Brain pericyte (primary cell): ENCODE results near the gene DDX4.
"Not testable (repeated sequence)": the region's sequence is repeated elsewhere in the genome, so short reads cannot be mapped to it uniquely, and the experiment has no call there.

ENCODE experiments used
- DNase-seq: peaks from one replicate; pipeline ENCODE4 v3.0.0-alpha.2; 2012; ENCODE audit warnings: low read depth, low spot score

The DDX4 gene

DNA sequence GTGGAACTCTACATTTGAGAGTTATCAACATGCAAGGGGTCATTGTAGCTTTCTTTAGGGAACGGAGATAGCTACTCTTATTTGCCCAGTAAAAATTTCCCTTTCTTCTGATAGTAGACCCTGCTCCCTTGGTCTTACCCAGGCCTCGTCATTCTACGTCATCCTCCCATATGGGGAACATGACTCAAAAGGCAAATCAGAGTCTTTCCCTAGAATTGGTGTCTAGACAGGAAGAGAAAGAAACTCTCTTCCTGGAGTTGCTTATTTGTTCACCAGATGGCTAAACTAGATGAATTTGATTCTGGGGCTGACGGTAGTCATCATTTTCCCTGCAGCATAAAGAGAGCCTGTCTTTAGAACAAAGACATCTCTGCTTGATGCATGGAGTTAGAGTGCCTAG is 13.6 kb upstream of the DDX4 start:
- DNase-seq, result no peak

DNA sequence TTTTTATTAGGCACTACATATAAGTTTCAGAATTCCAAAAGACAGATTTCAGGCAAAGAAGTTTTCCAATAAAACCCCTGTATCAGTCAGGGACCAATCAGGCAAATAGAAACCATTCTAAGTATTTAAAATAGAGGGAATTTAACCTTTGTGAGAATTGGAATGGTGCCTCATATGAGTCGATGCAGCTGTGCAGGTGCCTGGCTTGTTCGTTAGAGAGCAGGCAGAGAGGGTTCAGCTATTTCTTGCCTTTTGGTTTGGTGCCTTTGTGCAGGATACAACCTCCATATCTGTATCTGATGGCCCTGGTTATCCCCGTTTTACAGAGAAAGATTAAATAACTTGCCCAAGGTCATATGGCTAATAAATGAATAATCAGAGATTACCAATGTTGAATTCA is 6.0 kb upstream of the DDX4 start:
- DNase-seq, result no peak

DNA sequence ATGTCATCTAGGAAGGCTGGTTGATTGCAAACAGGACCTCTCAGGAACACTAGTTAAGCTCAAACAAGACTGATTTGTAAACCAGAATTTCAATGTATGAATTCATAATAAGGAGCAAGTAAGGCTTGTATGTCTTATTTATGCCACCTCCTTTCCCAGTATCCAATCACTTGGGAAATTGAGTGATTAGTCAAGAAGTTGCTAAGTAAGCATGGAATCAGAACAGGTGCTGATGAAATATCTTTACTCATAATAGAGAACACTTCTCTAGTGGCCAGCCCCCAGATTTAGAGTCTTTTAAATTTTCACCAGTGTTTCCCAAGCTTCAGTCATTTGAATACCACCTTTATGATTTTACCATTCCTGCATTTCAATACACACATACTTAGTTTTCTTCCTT is 5.3 kb upstream of the DDX4 start:
- DNase-seq, result no peak

DNA sequence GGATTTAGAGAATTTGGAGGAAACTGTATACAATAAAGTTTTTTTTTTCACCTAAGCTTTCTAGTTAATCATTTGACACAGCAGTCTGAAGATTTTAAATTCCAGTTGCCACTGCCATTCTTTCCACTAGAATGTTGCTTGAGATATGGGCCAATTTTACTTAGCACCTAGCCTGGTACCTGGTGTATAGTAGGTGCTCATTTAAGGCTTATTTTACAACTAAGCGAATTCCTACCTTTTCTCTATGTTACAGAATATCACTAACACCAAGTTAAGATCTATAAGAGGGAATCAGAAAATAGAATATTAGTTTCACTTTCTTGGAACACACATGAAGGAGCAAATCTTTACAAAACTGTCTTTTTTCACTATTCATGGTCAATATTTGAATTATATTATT is 3.2 kb upstream of the DDX4 start:
- no peak for DNase-seq

DNA sequence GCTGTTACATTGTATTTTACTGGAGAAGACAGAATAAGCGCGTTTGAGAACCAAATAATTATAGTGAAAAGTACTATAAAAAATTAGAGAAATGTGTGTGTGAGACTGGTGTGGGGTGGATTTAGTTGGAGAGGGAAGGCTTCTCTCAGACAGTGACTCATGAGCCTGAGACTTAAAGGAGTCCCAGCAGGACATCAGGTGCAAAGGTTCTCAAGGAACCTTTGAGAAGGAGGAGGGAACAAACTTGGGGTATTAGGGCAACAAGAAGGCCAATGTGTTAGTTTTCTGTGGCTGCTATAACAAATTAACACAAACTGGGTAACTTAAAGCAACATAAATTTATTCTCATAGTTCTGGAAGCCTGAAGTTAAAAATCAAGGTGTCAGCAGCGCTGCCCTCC is 4.9 kb downstream of the DDX4 start:
- DNase-seq, result no peak

DNA sequence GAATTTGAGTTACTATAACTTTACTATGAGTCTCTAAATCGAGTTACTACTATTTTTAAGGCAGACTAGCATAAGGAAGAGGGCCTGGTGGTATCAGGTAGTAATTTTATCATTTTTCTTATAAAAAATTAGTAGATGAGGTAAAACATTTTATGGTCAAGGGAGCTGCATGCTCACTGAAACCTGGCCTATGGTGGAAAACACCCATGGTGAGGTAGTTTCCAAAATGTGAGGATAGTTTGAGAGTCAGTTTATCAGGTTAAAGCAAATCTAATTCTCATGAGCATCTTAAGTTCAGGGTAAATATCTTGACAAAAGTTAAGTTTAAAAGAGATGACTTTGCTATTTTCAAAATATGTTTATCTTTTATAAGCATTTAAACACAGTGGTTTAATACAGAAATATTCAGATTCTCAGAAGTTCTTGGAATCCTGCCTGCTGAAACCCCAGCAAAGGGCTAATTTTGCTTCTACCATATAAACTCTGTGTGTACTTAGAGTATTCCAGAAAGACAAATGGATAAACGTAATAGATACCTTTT is 10.0 kb downstream of the DDX4 start:
- DNase-seq, result no peak

DNA sequence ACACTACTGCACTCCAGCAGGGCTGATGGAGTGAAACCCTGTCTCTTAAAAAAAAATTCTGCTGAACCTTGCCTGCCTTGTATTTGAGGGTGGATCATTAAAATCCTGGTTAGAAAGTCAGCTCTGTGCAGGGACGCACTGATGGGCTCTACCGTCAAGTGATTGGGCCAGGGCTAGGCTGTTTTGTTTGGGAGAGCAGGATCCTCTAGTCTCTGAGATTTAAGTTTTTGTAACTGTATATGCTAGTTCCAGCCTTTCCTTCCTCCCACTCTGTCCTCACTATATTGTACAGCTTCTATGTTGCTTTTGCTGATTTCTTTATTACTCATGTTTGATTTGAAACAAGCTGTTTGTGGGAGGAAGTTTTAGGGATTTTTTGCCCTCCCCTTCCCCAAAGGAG is 11.5 kb downstream of the DDX4 start:
- no peak for DNase-seq

DNA sequence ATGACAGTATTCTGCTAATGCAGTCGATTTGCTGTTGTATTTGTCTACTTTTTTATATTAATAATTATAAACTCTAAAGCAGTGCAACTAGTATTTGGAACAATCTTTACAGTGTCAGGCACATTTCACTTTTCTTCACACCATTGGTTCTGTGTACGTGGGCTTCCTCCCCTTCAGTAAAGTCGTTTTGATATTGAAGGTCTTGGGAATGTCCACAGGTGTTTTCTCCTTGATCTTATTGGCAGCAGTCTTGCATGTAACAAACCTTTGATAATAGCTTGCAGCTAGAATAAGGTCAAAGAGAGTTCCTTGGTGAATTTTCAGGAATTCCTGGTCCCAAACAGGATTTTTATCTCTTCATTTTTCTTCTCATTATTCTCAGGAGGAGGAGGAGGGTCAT is 12.2 kb downstream of the DDX4 start:
- DNase-seq, result no peak

DNA sequence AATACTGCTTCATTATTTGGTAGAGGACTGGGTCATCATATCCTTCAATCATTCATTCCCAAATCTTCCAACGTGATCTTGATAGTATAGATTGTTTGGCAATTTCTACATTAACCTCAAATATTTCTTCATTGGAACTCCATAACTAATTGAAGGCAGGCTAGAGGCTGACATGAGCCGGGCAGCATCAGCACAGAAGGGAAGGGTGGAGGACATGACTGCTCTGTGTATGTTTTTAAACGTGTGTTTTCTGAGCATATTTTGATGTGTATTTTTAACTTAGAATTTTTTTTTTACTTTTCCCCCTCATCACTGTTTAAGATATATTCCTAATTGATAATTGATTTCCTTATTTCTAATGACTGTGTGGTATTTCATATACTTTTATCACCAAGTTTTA is 12.6 kb downstream of the DDX4 start:
- no peak for DNase-seq

DNA sequence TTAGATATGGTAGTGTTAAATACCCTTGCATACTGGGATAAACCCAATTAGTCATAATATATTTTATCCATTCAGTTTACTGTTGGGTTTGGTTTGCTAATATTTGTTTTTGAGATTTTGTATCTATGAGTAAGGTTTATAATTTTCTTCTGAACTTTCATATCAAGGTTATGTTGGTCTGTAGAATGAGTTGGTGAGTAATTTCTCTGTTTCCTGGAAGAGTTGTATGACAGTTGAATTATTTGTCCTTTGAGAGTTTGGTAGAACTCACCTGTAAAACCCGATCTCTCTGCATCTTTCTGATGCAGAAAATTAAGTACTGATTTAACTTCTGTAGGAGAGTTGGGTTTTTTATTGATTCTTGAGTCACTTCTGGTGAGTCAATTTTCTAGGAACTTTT is 20.4 kb downstream of the DDX4 start:
- DNase-seq, result no peak

DNA sequence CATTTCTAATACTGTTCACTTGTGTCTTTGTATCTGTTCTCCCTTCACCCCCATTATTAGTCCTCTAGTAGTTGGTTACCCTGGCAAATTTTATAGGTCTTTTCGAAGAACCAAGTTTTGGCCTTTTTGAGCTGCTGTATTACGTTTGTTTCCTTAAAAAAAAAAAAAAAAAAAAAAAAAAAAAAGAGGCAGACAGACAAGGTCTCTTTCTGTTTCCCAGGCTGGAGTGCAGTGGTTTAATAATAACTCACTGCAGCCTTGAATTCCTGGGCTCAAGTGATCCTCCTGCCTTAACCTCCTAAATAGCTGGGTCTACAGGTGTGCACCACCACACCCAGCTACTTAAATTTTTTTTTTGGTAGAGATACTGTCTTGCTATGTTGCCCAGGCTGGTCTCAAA is 20.9 kb downstream of the DDX4 start:
- no peak for DNase-seq

DNA sequence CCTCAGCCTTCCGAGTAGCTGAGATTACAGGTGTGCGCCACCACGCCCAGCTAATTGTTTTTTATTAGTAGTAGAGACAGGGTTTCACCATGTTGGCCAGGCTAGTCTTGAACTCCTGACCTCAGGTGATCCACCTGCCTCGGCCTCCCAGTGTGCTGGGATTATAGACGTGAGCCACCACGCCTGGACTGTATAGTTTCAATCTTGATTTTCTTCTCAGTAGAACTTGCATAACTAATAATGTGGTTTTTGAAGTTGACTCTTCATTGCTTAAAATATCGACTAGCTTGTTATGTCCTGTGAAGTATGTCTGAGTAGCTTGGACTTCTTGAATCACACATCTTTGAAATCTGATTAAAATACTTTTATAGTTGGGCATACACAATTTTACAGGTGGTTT is 23.9 kb downstream of the DDX4 start:
- DNase-seq, result not testable (repeated sequence)

DNA sequence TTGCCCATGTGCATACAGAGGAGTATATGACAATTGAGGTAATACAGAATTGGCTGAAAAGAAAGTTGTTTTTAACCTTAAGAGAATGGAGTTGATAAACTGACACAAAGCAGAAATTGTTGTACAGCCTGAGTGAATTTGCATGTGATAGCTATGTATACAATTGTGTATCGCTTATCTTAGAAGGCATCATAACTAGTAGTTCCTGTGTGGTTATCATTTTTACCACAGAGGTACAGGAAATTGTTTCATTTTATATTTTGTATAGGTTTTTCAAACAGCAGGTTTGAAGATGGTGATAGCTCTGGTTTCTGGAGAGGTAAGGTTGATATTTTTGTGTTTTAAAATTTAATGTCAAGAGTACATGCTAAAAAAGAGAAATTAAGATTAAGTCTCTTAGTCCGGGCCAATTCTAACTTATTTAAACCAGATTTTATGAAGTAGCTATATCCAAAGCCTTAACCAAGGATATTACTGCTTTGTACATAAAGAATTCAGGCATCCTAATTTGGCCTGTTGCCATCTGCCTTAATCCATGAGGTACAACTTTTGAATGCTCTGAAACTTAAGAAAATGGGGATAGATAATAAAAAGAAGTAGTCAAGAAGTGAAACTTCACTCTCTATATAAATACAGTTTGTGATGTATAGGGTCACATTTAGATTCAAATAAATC is 26.0 kb downstream of the DDX4 start:
- no peak for DNase-seq

DNA sequence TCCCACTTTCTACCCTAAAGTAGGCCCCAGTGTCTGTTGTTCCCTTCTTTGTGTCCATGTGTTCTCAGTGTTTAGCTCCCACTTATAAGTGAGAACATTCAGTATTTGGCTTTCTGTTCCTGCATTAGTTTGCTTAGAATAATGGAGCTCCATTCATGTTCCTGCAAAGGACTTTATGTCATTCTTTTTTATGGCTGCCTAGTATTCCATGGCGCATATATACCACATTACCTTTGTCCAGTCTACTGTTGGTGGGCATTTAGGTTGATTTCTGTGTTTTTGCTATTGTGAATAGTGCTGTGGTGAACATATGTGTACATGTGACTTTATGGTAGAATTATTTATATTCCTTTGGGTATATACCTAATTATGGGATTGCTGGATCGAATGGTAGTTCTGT is 30.4 kb downstream of the DDX4 start:
- no peak for DNase-seq

DNA sequence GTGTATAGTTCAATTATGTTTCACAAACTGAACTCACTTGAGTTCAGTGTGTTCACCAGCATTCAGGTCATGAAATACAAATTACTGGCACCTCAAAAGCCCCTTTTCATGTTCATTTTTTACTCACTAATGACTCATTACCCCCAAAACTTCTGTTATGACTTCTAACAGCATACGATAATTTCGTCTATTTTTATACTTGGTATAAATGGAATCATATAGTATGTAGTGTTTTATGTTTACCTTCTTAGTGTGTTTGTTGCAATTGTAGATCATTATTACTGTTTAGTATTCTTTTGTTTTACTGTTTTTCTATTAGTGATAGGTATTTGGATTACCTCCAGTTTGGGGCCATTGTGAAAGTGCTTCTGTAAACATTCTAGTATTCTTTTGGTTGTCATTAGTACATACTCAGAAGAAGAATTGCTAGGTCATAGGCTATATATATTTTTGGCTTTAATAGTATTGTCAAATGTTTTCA is 33.4 kb downstream of the DDX4 start:
- no peak for DNase-seq

DNA sequence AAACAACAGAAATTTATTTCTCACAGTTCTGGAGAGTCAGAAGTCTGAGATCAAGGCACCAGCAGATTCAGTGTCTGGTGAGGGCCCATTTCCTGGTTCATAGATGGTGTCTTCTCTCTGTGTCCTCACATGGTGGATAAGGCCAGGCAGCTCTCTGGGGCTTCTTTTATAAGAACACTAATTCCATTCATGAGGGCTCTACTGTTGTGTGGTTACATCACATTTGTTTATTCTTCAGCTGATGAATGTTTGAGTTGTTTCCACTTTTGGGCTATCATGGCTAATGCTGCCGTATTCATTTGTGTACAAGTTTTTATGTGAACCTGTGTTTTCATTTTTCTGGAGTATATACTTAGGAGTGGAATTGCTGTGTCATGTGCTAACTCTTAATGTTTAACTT is 35.2 kb downstream of the DDX4 start:
- DNase-seq, result no peak

DNA sequence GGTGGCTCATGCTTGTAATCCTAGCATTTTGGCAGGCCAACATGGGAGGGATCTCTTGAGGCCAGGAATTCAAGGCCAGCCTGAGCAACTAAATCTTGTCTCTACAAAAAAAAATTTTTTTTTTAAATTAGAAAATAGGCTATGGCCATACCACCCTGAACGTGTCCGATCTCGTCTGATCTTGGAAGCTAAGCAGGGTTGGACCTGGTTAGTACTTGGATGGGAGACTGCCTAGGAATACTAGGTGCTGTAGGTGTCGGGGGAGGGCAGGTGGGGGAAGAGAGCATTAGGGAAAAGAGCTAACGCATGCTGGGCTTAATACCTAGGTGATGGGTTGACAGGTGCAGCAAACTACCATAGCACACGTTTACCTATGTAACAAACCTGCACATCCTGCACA is 39.5 kb downstream of the DDX4 start:
- no peak for DNase-seq

DNA sequence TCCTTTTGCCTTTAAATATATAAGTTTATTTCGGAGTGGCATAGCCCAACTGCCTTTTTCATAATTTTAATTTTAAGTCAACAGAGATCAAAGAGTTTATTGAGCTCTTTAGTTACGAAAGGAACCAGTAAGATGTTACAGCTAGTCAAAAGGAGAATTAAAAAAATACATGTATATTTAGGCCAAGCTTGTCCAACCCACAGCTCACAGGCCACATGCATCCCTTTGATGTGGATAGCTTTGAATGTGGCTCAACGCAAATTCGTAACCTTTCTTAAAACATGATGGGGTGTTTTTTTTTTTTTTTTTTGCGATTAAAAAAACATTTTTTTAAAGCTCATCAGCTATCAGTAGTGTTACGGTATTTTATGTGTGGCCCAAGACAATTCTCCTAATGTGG is 63.1 kb downstream of the DDX4 start:
- DNase-seq, result no peak

DNA sequence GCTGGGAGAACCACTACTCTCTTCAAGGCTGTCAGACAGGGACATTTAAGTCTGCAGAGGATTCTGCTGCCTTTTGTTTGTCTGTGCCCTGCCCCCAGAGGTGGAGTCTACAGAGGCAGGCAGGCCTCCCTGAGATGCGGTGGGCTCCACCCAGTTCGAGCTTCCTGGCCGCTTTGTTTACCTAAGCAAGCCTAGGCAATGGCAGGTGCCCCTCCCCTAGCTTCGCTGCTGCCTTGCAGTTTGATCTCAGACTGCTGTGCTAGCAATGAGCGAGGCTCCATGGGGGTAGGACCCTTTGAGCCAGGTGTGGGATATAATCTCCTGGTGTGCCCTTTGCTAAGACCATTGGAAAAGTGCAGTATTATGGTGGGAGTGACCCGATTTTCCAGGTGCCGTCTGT is 71.0 kb downstream of the DDX4 start:
- DNase-seq, result not testable (repeated sequence)

DNA sequence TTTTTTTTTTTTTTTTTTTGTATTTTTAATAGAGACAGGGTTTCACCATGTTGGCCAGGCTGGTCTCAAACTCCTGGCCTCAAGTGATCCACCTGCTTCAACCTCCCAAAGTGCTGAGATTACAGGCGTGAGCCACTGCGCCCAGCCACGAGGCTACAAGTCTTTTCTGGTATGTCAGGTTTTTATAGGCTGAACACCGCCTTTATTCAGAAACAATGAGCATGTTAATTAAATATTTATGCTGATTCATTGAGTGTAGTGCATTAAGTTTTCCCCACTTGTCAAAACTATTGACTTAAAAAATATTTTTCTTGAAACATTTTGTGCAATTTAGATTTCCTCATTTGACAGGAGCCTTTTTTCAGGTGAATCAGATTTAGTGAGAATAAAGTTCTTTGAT is 78.1 kb downstream of the DDX4 start:
- not testable (repeated sequence) for DNase-seq

DNA sequence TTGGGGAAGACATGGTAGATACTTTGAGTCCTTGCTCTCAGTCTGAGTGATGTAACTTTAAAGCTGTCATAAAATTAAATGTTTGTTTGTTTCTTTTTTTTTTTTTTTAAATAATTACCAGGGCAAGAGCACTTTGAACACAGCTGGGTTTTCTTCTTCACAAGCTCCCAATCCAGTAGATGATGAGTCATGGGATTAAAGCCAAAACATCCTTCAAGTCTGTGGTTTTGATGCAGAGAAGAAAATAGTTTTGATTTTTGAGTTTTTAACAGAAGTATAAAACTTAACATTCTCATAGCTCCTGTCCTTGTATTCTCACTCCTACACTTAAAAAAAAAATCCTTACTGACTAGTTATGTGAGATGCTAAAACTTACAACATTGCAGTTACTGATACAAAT is 78.5 kb downstream of the DDX4 start:
- peak; percentile 47 for DNase-seq

DNA sequence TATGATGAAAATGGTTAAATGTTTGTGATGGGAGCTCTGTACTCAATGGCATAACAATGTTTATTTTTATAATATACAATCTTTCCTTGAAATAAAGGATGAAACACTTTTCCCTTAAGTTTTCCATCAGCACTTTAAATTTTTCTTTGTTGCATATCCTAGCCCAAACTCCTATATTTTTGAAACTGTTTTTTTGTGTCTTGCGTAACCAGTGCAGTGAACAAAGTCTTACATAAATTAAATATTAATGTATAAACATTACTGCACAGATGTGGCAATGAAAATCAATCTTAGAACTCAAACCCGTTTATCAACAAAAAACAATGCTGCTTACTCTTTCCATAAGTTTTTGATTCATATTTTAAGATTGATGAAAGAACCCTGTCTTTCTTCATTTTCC is 79.2 kb downstream of the DDX4 start:
- no peak for DNase-seq

DNA sequence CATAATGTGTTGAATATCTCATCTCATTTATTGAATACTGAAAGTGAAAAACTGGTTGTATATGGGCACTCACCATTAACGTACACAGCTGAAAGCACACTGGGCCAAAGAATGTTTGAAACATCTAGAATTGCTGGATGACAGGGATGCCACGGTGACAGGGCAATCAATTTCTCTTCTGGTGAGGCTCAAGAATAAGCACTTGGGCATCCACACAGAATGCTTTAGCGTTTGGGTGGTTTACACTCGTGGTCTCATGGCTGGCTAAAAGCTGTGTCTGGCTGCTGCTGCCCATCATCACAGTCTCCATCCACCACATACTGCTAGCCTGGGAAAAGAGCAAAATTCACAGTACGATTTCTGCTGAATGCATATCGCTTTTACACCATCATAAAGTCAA is 82.6 kb downstream of the DDX4 start:
- DNase-seq, result no peak
